Ishikawa (cell line): Measurements from ENCODE around the gene PFN2.

ENCODE experiments used
- CEBPB ChIP-seq: IDR thresholded peaks from 2 replicates; pipeline ENCODE4 v1.6.1; 2012
- CREB1 ChIP-seq: IDR thresholded peaks from 2 replicates; pipeline ENCODE4 v1.6.1; 2012; ENCODE audit warnings: low read depth
- EGR1 ChIP-seq: IDR thresholded peaks from 2 replicates; pipeline ENCODE4 v1.6.1; 2012
- EP300 ChIP-seq: IDR thresholded peaks from 2 replicates; pipeline ENCODE4 v1.6.1; 2012; ENCODE audit warnings: borderline replicate concordance
- FOXM1 ChIP-seq: IDR thresholded peaks from 2 replicates; pipeline ENCODE4 v1.6.1; 2012; ENCODE audit warnings: low read depth, borderline replicate concordance
- MAX ChIP-seq: IDR thresholded peaks from 2 replicates; pipeline ENCODE4 v1.6.1; 2012
- NFIC ChIP-seq: IDR thresholded peaks from 2 replicates; pipeline ENCODE4 v1.6.1; 2012
- RAD21 ChIP-seq: IDR thresholded peaks from 2 replicates; pipeline ENCODE4 v1.6.1; 2012; ENCODE audit warnings: low read depth
- REST ChIP-seq: IDR thresholded peaks from 2 replicates; pipeline ENCODE4 v1.6.1; 2012; ENCODE audit warnings: low read depth, mild to moderate bottlenecking
- TAF1 ChIP-seq: IDR thresholded peaks from 2 replicates; pipeline ENCODE4 v1.6.1; 2012; ENCODE audit warnings: low read depth, mild to moderate bottlenecking
- TEAD4 ChIP-seq: IDR thresholded peaks from 2 replicates; pipeline ENCODE4 v1.6.1; 2012
- YY1 ChIP-seq: IDR thresholded peaks from 2 replicates; pipeline ENCODE4 v1.6.1; 2012; ENCODE audit warnings: low read depth
- ZBTB7A ChIP-seq: IDR thresholded peaks from 2 replicates; pipeline ENCODE4 v1.6.1; 2012; ENCODE audit warnings: low read depth

GRCh38 chr3:149959443-149959842, 11.3 kb downstream of the PFN2 start:
- no peak for TF ChIP-seq RAD21
- no peak for TF ChIP-seq EP300
- no peak for TF ChIP-seq REST
- TF ChIP-seq MAX = no peak
- no peak for TF ChIP-seq YY1
- no peak for TF ChIP-seq EGR1
- no peak for TF ChIP-seq ZBTB7A
- TF ChIP-seq CEBPB = no peak
- TF ChIP-seq CREB1 = no peak
- no peak for TF ChIP-seq TEAD4
- no peak for TF ChIP-seq TAF1
- no peak for TF ChIP-seq FOXM1
- no peak for TF ChIP-seq NFIC
